Stimulated activated CD8-positive, alpha-beta memory T cell treated with anti-CD3 and anti-CD28 coated beads, Interleukin-4, amount 100 ng/mL, for 1 hour (primary cell): Measurements from ENCODE around the gene CLNK.

Experiments used
- DNase-seq, 2 donors: peaks; one replicate each; pipeline ENCODE4 v3.0.0-alpha.2; 2020; ENCODE audit warnings: low read depth in 2 of 2, low spot score in 1 of 2

The CLNK gene

DNA sequence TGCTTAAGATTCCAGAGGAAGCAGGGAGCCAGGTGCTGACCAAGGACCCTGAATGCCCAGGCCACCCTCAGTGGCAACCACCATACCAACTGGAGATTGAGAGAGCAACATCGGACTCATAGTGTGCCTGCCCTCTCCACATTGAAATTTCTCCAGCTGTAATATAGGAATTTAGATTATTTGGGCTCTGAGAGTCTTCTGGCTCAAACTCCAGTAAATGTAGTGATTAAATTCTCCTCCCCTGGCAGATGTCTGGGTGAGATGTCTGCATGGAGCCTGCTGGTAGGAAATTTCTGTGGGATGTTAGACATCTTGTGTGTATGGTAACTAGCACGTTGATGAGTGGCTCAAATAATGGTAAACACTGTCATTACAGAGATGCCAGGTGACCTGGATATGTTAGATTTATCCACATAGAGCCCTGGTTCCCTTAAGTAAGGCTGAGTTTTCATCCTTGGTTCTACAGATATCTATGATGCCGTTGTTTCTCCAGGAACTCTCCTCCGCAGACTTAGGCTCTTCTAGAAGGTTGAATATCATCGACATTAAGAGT lies 70.6 kb downstream of the CLNK start:
- DNase-seq: no peak

GRCh38 chr4:10612476-10612875 lies 72.1 kb downstream of the CLNK start:
- DNase-seq: no peak

DNA sequence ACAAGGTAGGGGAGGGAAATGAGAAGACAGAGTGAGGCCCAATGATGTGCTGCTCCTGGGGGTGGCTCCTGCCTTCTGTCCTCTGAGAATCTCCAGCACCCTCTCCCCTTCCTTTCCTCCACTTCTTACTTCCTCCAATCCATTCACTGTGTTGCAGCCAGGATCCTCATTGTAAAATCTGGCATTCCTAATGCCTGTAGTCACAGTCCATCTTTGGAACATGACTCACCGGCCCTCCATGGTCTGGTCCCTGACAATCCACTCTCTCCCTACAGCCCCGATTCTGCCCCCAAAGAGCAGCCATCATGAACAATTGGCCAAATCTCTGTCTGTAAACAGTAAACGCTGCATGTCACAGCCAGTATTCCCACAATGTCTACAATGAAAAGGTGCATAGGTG lies 72.9 kb downstream of the CLNK start:
- DNase-seq: no peak

DNA sequence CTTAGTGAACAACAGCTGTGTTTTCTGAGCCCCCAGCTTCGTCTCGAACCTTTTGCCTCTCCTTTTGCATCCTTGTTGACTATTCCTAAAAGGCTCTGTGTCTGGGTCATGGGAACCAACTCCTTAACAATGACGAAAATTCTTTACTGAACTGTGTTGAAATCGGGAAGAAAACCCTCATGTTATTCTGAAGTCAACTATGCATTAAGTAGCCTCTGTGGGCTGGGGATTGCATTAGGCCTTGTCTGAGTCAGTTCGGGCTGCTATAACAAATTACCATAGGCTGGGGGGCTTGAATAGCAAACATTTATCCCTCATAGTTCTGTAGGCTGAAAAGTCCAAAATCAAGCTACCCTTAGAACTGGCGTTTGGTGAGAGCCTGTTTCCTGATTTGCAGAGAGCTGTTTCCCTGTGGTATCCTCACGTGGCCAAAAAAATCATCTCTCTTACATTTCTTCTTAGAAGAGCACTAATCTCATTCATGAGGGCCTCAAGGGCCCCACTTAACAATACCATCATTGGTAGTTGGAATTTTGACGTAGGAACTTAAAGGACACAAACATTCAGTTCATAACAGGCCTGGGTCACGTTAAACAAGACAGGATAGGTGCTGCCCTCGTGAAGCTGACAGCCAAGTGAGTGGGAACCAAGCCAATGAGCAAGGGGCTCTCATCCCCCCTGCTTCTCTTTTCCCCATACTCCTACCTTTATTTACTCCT lies 75.9 kb downstream of the CLNK start:
- DNase-seq: no peak

DNA sequence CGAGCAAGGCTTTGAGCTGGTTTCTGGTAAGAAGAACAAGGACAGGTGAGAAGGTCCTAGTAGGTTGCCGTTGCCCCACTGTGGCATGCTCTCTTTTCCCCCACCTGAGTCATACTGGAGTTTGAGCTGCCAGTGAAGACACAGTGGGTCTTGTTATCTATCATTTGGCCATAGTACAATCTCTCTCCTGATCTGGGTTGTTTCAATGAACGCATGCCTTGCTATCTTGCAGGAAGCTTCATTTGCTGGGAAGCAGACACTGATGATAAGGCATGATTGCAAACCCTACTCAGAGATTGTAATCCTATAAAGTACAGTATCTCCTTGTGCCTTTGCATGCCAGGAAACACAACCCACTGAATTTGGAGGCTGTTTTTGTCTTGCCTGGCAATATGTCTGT lies 77.4 kb downstream of the CLNK start:
- no peak for DNase-seq

GRCh38 chr4:10606483-10607155 lies 77.9 kb downstream of the CLNK start:
- no peak for DNase-seq

DNA sequence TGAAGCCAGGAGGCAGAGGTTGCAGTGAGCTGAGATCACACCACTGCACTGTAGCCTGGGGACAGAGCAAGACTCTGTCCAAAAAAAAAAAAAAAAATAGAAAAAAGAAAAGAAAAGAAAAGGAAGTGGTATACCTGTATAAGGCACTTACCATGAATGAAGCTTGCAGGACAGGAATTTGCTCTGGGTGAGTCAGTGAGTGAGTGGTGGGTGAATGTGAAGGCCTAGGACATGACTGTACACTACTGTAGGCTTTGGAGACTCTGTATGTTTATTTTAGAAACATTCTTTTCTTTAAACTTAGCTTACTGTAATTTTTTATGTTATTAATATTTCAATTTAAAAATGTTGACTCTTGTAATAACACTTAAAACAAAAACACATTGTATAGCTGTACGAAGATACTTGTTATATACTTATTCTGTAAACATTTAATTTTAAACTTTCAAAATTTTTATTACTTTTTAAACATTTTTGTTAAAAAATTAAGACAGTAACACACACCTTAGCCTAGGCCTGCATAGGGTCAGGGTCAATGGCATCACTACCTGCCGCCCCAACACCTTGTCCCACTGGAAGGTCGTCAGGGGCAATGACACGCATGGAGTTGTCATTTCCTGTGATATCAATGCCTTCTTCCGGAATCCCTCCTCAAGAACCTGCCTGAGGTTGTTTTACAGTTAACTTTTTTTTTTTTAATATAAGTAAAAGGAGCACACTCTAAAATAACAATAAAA lies 78.7 kb downstream of the CLNK start:
- DNase-seq: no peak

GRCh38 chr4:10605031-10605430 lies 79.5 kb downstream of the CLNK start:
- DNase-seq: no peak

- DNase-seq: no peak
Observed at GRCh38 chr4:10599574-10599973, 85.0 kb downstream of the CLNK start.

DNA sequence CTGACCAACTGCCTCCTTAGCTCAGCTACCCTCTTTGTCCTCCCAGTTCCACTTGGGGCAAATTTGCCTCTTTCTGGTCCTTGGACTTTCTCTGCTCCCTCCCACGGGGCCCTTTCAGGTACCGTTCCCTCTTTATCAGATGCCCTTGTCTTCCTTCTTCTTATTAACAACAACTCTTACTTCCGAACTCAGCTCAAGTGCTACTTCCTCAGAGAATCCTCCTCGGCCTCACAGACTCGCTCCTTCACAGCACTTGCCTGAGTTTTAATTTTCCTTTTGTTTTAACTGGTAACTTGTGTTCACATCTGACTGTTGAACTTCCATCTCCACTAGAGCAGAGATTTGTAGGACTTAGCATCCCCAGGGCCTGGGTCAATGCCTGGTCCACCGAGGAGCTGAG lies 85.7 kb downstream of the CLNK start:
- DNase-seq: no peak

DNA sequence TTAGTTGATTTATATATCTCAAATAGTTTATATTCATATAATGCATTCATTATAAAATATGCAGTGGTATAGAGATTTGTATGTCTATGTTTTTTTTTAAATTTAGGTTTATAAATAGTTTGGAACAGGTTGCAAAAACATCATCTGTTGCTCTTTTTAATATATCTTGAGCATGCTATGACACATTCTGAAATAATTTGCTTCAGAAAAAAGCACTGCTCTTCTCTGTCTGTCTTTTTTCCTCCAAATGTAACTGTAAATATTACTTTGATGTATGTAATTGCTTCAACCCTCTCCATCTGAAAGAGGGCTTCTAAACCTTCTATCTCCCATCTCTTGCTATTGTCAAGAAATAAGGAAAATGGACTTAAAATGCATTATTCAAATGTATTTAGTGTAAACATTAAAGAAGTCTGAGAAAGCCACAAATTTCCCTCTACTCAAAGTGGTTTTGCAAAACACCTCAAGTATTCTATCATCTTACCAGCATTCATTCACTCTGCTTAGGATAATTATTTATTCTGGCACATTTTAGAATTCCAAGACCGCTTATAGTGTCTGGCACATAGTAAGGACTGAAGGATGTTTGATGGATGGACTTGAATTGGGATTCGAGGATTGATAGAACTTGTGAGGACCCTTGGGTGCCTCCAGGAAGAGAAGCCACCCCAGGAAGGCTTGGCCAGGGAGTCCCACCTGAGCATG lies 87.8 kb downstream of the CLNK start:
- no peak for DNase-seq

DNA sequence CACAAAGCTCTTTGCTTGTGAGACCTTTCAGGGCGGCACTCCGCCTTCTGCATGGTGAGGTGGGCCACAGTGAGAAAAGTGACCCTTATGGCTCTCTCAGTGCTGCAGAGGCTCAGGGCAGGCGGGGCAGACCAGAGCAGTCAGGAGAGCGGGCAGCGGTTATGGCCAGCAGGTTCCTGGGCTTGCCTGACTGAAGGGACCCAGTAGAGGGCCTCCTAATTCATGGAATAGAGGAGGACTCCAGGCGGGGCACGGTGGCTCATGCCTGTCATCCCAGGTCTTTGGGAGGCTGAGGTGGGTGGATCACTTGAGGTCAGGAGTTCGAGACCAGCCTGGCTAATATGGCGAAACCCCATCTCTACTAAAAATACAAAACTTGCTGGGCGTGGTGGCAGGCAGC lies 91.4 kb downstream of the CLNK start:
- no peak for DNase-seq

DNA sequence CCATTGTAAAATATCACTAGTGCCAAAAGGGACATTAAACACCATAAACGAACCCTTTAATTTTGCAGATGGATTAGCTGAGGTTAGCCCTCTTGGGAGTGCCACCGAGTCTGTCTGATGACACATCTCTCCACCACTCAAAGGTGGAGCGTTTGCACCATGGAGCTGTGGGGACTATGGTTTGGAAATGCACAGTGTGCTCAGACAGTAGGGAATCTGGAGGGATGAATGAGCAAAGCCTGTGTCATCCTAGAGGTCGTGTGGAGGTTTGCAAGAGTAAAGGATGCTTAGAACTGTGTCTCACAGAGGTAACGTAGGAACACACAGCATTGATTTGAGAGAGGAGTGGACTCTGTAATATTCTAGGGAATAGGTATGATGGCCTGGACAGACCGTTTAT lies 93.7 kb downstream of the CLNK start:
- DNase-seq: no peak

GRCh38 chr4:10589799-10590198 lies 94.8 kb downstream of the CLNK start:
- DNase-seq: no peak

- DNase-seq: no peak
Observed at GRCh38 chr4:10589321-10589720, 95.2 kb downstream of the CLNK start.

GRCh38 chr4:10587697-10588096 lies 96.9 kb downstream of the CLNK start:
- DNase-seq: peak in 1 of 2 donors; percentile 9

DNA sequence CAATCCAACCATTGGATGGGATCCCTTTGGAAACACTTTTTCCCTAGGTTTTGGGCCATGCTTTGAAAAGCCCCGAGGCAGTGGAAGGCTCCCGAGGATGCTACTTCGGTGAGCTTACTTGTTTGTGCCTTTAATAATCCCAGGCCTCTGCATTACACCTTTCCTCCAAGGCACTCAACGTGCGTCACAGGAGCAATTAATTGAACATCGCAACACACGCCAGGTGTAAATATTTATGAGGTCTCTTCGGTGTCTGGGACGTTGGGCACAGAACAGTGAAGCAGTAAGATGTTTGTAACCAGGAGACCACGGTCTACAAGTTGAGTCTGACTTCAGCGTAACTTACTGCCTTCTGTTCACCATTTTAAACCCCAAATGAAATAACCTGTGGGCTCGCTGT lies 97.3 kb downstream of the CLNK start:
- DNase-seq: no peak

GRCh38 chr4:10584042-10584441 lies 100.5 kb downstream of the CLNK start:
- DNase-seq: no peak

DNA sequence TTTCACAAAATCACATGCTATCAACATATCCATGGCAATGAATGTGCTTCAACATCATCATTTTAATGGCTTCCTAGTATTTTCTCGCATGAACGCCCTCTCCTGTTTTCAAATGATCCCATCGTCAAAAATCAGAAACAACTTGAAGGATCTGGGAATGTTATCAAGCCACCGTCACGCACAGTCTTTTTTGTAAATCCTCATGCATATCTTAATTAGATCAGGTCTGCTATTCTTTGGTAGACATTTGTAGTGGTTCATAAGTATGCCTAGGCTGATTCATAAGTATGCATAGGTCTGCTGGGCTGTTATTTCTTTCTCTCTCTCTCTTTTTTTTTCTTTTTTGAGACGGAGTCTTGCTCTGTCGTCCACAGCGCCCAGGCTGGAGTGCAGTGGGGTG lies 101.6 kb downstream of the CLNK start:
- no peak for DNase-seq

DNA sequence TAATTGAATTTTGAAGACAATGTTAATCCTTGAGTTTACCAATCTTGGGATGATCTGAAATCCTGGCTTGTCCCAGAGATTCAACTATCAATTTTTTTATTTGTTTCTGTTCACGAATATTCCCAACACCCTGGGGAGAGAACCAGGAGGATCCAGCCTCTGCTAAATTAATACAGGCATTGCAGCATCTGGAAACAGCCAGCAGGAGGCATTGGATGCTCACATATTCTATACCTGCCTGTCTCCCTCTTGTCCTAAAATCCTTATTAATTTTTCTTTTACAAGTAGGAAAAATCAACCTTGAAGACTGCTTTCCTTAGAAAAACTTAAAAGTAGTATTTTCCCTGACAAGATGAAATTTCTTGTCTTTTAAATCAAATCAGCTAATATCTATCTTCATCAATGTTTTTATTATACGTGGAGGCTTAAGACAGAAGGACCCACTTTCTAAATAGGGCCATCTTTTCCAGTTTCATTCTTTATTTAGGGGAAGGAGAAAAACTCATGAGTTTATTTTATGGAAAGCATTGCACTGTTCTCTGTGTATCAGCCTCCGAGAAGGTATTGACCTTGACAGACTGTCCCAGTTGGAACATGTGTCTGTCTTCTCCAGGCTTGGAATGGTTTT lies 102.4 kb downstream of the CLNK start:
- DNase-seq: no peak

DNA sequence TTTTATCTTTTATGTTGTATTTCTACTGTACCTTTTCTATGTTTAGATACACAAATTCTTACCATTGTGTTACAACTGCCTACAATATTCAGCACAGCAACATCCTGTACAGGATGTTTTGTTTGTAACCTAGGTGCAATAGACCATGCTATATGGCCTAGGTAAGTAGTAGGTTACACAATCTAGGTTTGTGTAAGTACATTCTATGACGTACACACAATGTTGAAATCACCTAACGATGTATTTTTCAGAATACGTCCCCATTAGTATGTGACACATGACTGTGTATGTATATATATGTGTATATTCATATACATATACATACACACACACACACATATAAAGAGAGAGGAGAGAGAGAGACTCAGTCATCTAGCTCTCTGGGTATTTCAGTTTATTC lies 103.5 kb downstream of the CLNK start:
- DNase-seq: no peak
